ENCODE data around the gene TSKS. TPM values are rescaled to one million over a fixed set of nuclear protein-coding genes. Genes with fewer than 3 reads are reported as not detected.

The TSKS gene
- total RNA-seq, 1 experiment from 2014 or later: 0.76 TPM

- TF ChIP-seq ZBTB33 (IDR thresholded peaks at IDR 0.05; ENCODE audit: extremely low read depth, insufficient replicate concordance, low read length) (no peak), ZFX (IDR thresholded peaks at IDR 0.05) (no peak), POLR2AphosphoS5 (IDR thresholded peaks at IDR 0.05; ENCODE audit: low read depth, low read length) (no peak), YY1 (IDR thresholded peaks at IDR 0.05; ENCODE audit: extremely low read depth, insufficient replicate concordance, low read depth, low read length) (no peak), TCF7L2 (IDR thresholded peaks at IDR 0.05; ENCODE audit: borderline replicate concordance, extremely low read depth, insufficient read depth, insufficient read length) (no peak), CTCF (IDR thresholded peaks at IDR 0.05 in 2 of 3, conservative IDR thresholded peaks at IDR 0.05 in 1 of 3; ENCODE audit: borderline replicate concordance in 1 of 3, insufficient read depth in 1 of 3, low read depth in 2 of 3, low read length in 2 of 3) (no peak), POLR2A (IDR thresholded peaks at IDR 0.05; ENCODE audit: borderline replicate concordance, extremely low read depth, insufficient read depth, insufficient read length) (no peak)
- Histone ChIP-seq H3K27me3 (ENCODE audit: insufficient read depth, low read length) (no peaks in the 10 kb centered on the region), H3K9me3 (ENCODE audit: control insufficient read depth in 1 of 2, insufficient read depth in 1 of 2, low read depth in 1 of 2, low read length in 2 of 2) (no peaks in the 10 kb centered on the region), H3K4me1 (ENCODE audit: control insufficient read depth in 1 of 2, insufficient read depth in 2 of 2, low read length in 2 of 2) (peaks cover 4 to 12% of the 10 kb centered on the region in 2 experiments; a peak in 3 of 4 replicates), H3K9ac (ENCODE audit: low read length) (no peak overlapping the region), H4K20me1 (ENCODE audit: insufficient read depth) (no peaks in the 10 kb centered on the region), H3K9me2 (ENCODE audit: insufficient read depth) (no peaks in the 10 kb centered on the region), H3K4me3 (replicated peaks in 1 of 2; ENCODE audit: low read depth in 1 of 2, low read length in 2 of 2) (no peak overlapping the region), H3K4me2 (ENCODE audit: low read length) (no peak overlapping the region), H3K36me3 (ENCODE audit: control insufficient read depth in 1 of 2, insufficient read depth in 2 of 2, low read length in 2 of 2) (peaks cover 21 to 32% of the 10 kb centered on the region in 2 experiments), H3K27ac (ENCODE audit: low read depth, low read length) (no peak overlapping the region), H2AFZ (ENCODE audit: low read depth, low read length, poor library complexity, severe bottlenecking) (no peak overlapping the region), H3K79me2 (ENCODE audit: insufficient read depth, low read length) (no peaks in the 10 kb centered on the region)
- no TSS peak for BruUV-seq (replicated peaks)
- intact Hi-C loops (cut with micrococcal nuclease): no loop called here
- ChIA-PET RAD21 (ENCODE audit: low non-redundant PET in 1 of 2, low total read pairs in 2 of 2, uncharacterized antibody in 2 of 2, unreplicated experiment in 2 of 2) (no interaction called here), POLR2A (no interaction called here), CTCF (no interaction called here)
- DNase-seq (ENCODE audit: low read depth, low spot score) (no peak), ATAC-seq (no peak)
Measured at GRCh38 chr19:49800771-49801170, 37.7 kb upstream of the TSKS start.
